ENCODE measurements around the gene LRP4.

GRCh38 chr11:46967962-46968361 is 49.6 kb upstream of the LRP4 start:
- TF ChIP-seq POLR2A (IDR thresholded peaks at IDR 0.05; ENCODE audit: low read length): no peak
- TF ChIP-seq GATA1 (IDR thresholded peaks at IDR 0.05; ENCODE audit: low read depth, low read length): no peak

Data from erythroblast (primary cell).